ENCODE data around the gene RANBP1.

Gene RANBP1

DNA sequence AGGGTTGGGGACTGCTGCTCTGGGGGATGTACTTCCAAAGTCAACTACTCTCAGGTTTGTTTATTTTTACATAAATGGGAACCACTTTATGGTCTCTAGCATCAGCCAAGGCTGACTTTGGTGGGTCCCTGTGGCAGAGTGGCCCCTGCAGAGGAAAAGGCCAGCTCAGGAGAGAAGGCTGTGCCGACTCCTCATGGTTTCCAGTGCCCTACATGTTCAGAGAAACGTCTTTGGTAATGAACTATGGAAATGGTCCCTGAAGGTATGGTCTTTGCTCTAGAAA is 12.7 kb downstream of the RANBP1 start:
- Histone ChIP-seq H3K9me3 (ENCODE audit: control insufficient read depth, insufficient read depth, low read depth, low read length) (no peaks in the 10 kb centered on the region), H3K9ac (ENCODE audit: low read length) (no peak overlapping the region), H3K27me3 (ENCODE audit: control insufficient read depth, insufficient read depth, low read length) (no peaks in the 10 kb centered on the region), H3K4me3 (ENCODE audit: low read depth, low read length) (no peak overlapping the region), H3K4me1 (ENCODE audit: control insufficient read depth, insufficient read depth, low read length) (peaks cover 5% of the 10 kb centered on the region), H3K36me3 (ENCODE audit: control insufficient read depth, insufficient read depth, low read length) (peaks cover 50% of the 10 kb centered on the region), H3K27ac (ENCODE audit: low read depth, low read length) (no peak overlapping the region)

DNA sequence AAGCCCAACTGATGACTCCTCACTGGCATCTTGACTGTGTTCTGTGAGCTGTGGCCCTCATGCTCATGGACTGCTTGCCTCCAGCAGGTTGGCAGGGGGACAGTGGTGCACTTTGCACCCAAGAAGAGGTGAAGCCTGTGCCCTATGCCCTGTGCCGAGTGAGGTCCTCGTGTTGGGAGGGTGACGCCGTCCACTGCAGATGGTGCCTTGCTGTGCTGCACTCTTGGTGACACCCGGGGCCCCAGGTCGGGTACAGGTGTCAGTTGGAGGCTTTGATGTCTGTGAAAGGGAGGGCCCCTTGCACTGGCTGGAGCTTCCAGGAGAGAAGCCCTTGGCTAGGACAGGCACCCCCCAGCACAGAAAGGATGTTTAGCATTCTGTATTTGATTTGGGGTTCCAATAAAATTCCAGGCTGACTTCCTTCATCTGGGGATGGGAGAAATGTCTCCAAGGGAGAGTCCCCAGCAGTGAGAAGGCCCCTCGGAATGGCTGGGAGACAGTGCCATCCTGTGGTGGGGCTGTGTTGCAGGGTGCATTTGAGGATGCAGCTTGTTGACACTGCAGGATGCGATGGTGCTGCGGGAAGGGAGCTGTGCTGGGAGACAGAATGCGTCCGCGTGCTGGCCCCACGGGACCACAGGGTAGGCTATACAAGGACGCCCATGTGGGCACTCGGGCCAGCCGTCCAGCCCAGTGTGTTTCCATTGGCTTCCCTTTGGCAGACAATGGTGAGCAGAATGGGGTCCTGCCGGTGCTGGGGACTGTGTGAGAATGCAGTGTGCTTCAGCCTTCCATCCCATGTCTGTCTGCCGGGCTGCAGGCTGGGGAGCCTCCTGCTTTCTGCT is 13.2 kb downstream of the RANBP1 start:
- Histone ChIP-seq H3K27me3 (ENCODE audit: control insufficient read depth, insufficient read depth, low read length) (no peaks in the 10 kb centered on the region), H3K27ac (ENCODE audit: low read depth, low read length) (no peak overlapping the region), H3K4me3 (ENCODE audit: low read depth, low read length) (no peak overlapping the region), H3K36me3 (ENCODE audit: control insufficient read depth, insufficient read depth, low read length) (peaks cover 45% of the 10 kb centered on the region), H3K4me1 (ENCODE audit: control insufficient read depth, insufficient read depth, low read length) (peaks cover 5% of the 10 kb centered on the region), H3K9ac (ENCODE audit: low read length) (no peak overlapping the region), H3K9me3 (ENCODE audit: control insufficient read depth, insufficient read depth, low read depth, low read length) (no peaks in the 10 kb centered on the region)

DNA sequence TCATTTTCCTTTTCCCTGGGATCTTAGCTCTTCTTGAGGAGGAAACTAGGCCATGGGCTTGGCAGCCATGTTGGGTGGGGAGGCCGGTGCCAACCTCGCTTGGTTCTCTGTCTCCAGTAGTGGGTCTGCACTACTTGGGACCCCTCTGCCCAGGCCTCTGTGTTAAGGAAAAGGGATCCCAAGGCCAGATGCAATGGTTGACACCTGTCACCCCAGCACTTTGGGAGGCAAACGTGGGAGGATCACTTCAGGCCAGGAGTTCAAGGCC is 13.8 kb downstream of the RANBP1 start:
- Histone ChIP-seq H3K4me3 (ENCODE audit: low read depth, low read length) (no peak overlapping the region), H3K9me3 (ENCODE audit: control insufficient read depth, insufficient read depth, low read depth, low read length) (no peaks in the 10 kb centered on the region), H3K4me1 (ENCODE audit: control insufficient read depth, insufficient read depth, low read length) (peaks cover 5% of the 10 kb centered on the region), H3K27ac (ENCODE audit: low read depth, low read length) (no peak overlapping the region), H3K36me3 (ENCODE audit: control insufficient read depth, insufficient read depth, low read length) (peaks cover 39% of the 10 kb centered on the region), H3K9ac (ENCODE audit: low read length) (no peak overlapping the region), H3K27me3 (ENCODE audit: control insufficient read depth, insufficient read depth, low read length) (no peaks in the 10 kb centered on the region)

DNA sequence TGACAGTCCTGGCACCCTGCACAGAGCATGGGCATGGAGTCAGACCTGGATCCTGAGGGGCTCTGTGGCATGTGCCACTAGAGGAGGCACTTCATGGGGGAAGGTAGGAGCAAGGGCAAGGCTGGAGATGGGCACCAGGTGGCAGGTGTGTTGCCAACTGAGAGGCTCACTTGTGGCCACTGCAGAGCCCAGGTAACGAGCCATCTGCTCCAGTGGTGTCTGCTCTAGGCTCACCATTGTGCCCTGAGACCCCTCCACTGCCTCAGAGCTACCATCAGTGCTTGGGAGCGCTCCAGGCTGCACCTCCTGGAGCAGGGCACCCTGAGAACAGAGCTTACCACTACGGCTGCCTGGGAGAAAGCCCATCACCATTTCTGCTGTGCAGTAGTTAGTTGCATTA is 14.4 kb downstream of the RANBP1 start:
- Histone ChIP-seq H3K9me3 (ENCODE audit: control insufficient read depth, insufficient read depth, low read depth, low read length) (no peaks in the 10 kb centered on the region), H3K4me3 (ENCODE audit: low read depth, low read length) (peak overlapping the region; percentile 78), H3K36me3 (ENCODE audit: control insufficient read depth, insufficient read depth, low read length) (peaks cover 33% of the 10 kb centered on the region), H3K27ac (ENCODE audit: low read depth, low read length) (no peak overlapping the region), H3K27me3 (ENCODE audit: control insufficient read depth, insufficient read depth, low read length) (no peaks in the 10 kb centered on the region), H3K9ac (ENCODE audit: low read length) (no peak overlapping the region), H3K4me1 (ENCODE audit: control insufficient read depth, insufficient read depth, low read length) (peaks cover 5% of the 10 kb centered on the region)

DNA sequence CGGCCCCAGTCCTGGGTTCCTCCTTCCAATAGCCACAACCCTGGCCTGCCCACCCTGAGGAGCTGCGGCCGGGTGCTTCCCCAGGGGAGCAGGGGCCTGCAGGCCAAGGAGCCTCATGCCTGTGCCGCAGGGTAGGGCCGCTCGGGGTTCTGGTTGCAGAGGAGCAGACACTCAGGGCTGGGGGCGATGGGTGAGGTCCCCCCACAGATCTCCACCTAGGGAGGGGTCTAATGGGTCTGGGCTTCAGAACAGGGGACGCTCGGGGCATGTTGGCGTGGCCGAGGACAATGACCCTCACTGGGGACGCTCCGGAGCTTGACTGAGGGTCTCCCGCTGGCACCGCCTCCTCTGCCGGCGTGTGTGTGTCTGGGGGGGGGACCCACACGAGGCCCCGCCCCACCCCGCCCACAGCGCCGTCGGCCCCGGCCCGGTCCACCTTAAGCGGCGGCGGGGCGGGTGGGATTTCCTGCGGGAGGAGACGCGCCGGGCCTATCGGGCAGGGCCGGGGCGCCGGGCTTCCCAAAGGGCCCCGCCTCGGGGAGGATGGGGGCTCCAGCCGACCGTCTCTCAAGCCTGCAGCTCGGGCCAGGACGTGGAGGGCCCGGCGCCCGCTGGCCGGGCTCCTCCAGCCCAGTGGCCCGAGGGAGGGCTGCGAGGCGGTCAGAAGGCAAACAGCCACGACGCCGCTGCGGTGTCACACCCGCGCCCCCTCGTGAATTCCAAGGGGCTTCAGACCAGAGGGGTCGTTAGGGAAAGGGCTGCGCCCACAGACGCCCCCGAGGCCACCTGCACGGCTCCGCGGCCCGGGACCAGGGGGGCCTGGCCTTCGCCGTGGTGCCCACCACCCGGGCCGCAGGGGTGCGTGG is 15.1 kb downstream of the RANBP1 start:
- H3K27me3 ChIP-seq (ENCODE audit: control insufficient read depth, insufficient read depth, low read length) = no peaks in the 10 kb centered on the region
- H3K27ac ChIP-seq (ENCODE audit: low read depth, low read length) = no peak overlapping the region
- H3K4me3 ChIP-seq (ENCODE audit: low read depth, low read length) = peak overlapping the region; percentile 78
- H3K9me3 ChIP-seq (ENCODE audit: control insufficient read depth, insufficient read depth, low read depth, low read length) = no peaks in the 10 kb centered on the region
- H3K4me1 ChIP-seq (ENCODE audit: control insufficient read depth, insufficient read depth, low read length) = peaks cover 5% of the 10 kb centered on the region
- peaks cover 26% of the 10 kb centered on the region for H3K36me3 ChIP-seq (ENCODE audit: control insufficient read depth, insufficient read depth, low read length)
- peak overlapping the region; percentile 57 for H3K9ac ChIP-seq (ENCODE audit: low read length)

DNA sequence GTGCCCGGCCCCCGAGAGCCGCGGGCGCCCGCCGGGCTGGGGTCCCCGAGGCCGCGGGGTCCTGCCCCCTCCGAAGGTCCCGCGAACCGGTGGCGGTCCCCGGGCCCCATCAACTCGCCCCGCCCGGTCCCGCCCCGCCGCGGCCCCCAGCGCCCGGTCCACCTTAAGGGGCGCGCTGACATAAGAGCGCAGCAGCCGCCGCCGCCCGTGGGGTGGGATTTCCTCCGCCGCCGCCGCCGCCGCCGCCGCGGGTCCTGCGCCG is 15.6 kb downstream of the RANBP1 start, which contains the start of gene ZDHHC8:
Gene ZDHHC8 (plus strand): TSS at position 208 of the 262 bp plus-strand sequence. CDS start 144 bp downstream, outside the sequence.
- H3K9ac ChIP-seq (ENCODE audit: low read length) = peak within 1 kb of the TSS; percentile 60

DNA sequence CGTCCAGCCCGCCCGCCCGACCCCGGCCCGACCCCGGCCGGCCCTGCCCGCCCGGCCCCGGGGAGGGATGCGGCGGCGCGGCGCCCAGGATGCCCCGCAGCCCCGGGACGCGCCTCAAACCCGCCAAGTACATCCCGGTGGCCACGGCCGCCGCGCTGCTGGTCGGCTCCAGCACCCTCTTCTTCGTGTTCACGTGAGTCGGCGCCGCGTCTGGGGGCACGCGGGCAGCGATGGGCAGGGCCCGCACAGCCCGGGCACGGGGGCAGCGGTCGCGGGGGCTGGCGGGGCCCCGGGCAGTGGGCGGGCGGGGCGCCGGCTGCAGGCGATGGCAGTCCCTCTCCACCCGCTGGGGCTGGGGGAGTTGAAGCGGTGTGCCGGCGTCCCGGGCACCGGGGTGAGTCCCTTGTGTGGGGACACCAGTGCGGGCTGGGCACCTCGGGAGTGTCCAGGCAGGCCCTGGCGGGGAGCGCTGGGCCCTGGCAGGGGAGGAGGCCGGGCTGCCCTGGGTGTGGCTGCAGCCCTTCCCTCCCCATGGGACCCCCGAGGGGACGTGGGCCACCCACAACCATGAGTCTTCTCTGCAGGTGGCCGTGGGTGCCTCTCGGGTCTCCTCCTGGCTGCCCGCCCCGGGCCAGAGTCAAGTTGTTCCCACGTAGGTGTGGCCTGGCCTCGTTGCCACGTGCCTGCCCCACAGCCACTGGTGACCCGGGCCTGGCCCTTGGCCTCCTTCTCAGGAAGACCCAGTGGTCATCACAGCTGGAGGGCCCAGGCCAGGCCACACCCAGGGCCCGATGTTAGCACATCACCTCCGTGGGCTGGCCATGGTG is 16.2 kb downstream of the RANBP1 start:
- H3K9me3 ChIP-seq (ENCODE audit: control insufficient read depth, insufficient read depth, low read depth, low read length) = no peaks in the 10 kb centered on the region
- no peaks in the 10 kb centered on the region for H3K27me3 ChIP-seq (ENCODE audit: control insufficient read depth, insufficient read depth, low read length)
- peak overlapping the region; percentile 60 for H3K9ac ChIP-seq (ENCODE audit: low read length)
- no peak overlapping the region for H3K27ac ChIP-seq (ENCODE audit: low read depth, low read length)
- peaks cover 15% of the 10 kb centered on the region for H3K36me3 ChIP-seq (ENCODE audit: control insufficient read depth, insufficient read depth, low read length)
- H3K4me1 ChIP-seq (ENCODE audit: control insufficient read depth, insufficient read depth, low read length) = peaks cover 5% of the 10 kb centered on the region
- peak overlapping the region; percentile 78 for H3K4me3 ChIP-seq (ENCODE audit: low read depth, low read length)

More for the DNA sequence above, 15.6 kb downstream of the RANBP1 start, which contains the start of gene ZDHHC8:
- Histone ChIP-seq H3K9me3 (ENCODE audit: control insufficient read depth, insufficient read depth, low read depth, low read length) (no peaks in the 10 kb centered on the region), H3K27ac (ENCODE audit: low read depth, low read length) (no peak within 1 kb of the TSS), H3K36me3 (ENCODE audit: control insufficient read depth, insufficient read depth, low read length) (peaks cover 21% of the 10 kb centered on the region), H3K4me1 (ENCODE audit: control insufficient read depth, insufficient read depth, low read length) (peaks cover 5% of the 10 kb centered on the region), H3K27me3 (ENCODE audit: control insufficient read depth, insufficient read depth, low read length) (no peaks in the 10 kb centered on the region), H3K4me3 (ENCODE audit: low read depth, low read length) (peak within 1 kb of the TSS; percentile 78)

DNA sequence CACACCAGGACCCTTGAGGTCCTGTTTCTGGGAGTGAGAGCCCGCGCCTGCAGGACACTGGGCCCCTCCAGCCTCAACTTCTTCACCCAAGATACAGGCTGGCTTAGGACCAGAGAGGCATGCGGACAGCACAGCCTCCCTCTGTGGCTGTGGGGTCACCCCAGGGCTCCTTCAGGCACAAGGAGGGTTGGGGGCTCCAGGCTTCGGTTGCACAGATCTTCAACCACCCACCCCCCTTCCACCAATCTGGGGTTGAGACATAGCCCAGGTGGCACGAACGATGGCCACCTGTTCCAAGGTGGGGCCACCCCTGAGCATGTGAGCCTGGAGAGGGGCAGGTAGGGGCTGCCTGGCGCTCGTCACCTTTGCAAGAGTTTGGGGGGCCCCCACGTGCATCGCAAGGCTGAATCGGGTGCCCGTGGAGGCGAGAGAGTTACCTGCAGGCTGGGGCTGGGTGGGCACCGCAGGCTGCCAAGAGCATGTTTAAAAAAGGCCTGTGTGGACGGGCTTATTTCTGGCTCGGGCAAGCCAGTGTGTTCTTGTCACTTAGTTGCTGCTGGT is 16.9 kb downstream of the RANBP1 start:
- Histone ChIP-seq H3K9me3 (ENCODE audit: control insufficient read depth, insufficient read depth, low read depth, low read length) (no peaks in the 10 kb centered on the region), H3K9ac (ENCODE audit: low read length) (peak overlapping the region; percentile 60), H3K4me1 (ENCODE audit: control insufficient read depth, insufficient read depth, low read length) (peaks cover 5% of the 10 kb centered on the region), H3K4me3 (ENCODE audit: low read depth, low read length) (peak overlapping the region; percentile 78), H3K27ac (ENCODE audit: low read depth, low read length) (no peak overlapping the region), H3K27me3 (ENCODE audit: control insufficient read depth, insufficient read depth, low read length) (no peaks in the 10 kb centered on the region), H3K36me3 (ENCODE audit: control insufficient read depth, insufficient read depth, low read length) (peaks cover 8% of the 10 kb centered on the region)

DNA sequence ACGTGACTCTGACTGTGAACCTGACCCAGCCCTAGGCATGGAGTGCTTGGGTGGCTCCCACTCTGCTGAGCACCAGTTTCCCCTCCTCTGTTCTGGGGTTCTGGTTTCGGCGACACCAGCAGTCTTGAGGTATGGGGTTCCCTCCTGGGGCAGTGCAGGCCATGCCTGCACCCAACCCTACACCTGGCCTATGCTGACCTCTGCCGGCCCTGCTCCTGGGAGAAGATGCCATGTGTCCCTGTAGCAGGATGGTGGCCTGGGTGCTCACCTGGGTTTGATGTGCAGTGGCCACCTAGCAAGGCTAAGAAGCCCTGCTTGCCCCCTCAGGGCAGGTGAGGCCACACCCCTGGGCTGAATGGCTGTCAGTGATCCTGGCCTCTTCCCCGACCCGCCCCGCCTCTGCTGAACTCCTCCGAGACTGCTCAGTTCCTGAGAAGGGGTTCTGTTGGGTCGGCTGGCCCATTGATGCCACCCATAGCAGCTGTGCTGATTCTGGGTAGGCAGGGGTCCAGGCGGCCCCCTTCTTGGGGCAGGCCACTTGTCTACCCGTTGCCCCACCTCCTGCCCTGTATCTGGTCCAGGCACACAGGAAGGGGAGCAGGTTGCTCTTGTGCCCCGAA is 18.1 kb downstream of the RANBP1 start:
- H3K9me3 ChIP-seq (ENCODE audit: control insufficient read depth, insufficient read depth, low read depth, low read length) = no peaks in the 10 kb centered on the region
- H3K36me3 ChIP-seq (ENCODE audit: control insufficient read depth, insufficient read depth, low read length) = peaks cover 1% of the 10 kb centered on the region; the same call in 1 of the 2 replicates
- H3K27me3 ChIP-seq (ENCODE audit: control insufficient read depth, insufficient read depth, low read length) = no peaks in the 10 kb centered on the region
- no peak overlapping the region for H3K27ac ChIP-seq (ENCODE audit: low read depth, low read length)
- H3K9ac ChIP-seq (ENCODE audit: low read length) = no peak overlapping the region
- H3K4me1 ChIP-seq (ENCODE audit: control insufficient read depth, insufficient read depth, low read length) = peaks cover 5% of the 10 kb centered on the region
- H3K4me3 ChIP-seq (ENCODE audit: low read depth, low read length) = no peak overlapping the region

DNA sequence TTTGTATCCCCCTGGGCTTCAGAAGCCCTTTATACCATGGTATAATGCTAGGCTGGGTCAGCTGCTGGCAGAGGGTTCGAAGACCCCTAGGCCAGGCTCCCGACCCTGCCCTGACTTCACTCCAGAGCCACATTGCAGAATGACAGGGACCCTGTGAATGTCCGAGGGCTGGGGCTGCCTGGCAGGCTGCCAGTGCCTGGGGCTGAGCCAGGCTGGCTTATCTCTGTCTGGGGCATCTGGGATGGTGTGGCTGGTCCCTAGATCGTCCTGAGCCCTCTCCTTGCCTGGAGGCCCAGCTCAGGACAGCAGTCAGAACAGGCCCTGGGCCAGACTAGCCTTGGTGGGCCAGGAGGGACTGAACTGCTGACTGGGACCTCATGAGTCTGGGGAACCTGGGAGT is 19.4 kb downstream of the RANBP1 start:
- H3K9ac ChIP-seq (ENCODE audit: low read length) = peak overlapping the region; percentile 14
- H3K36me3 ChIP-seq (ENCODE audit: control insufficient read depth, insufficient read depth, low read length) = peaks cover 10% of the 10 kb centered on the region
- H3K4me3 ChIP-seq (ENCODE audit: low read depth, low read length) = no peak overlapping the region
- H3K4me1 ChIP-seq (ENCODE audit: control insufficient read depth, insufficient read depth, low read length) = peaks cover 5% of the 10 kb centered on the region
- H3K27me3 ChIP-seq (ENCODE audit: control insufficient read depth, insufficient read depth, low read length) = no peaks in the 10 kb centered on the region
- no peaks in the 10 kb centered on the region for H3K9me3 ChIP-seq (ENCODE audit: control insufficient read depth, insufficient read depth, low read depth, low read length)
- H3K27ac ChIP-seq (ENCODE audit: low read depth, low read length) = no peak overlapping the region
